Activated CD4-positive, CD25-positive, alpha-beta regulatory T cell treated with anti-CD3 and anti-CD28 coated beads, Interleukin-2, amount 50 U/mL, for 16 hours (primary cell): ENCODE measurements around the gene ADAT3.

Experiments
- DNase-seq: peaks from one replicate; pipeline ENCODE4 v3.0.0-alpha.2; 2020; ENCODE audit warnings: low read depth, low spot score

The ADAT3 gene

GRCh38 chr19:1905110-1905862 lies at the start of gene ADAT3, which contains the start of gene SCAMP4:
ADAT3 (plus strand) TSS chr19:1905399; CDS start chr19:1912048, 6,649 bp downstream.
SCAMP4 (plus strand) TSS chr19:1905399; CDS start chr19:1915020, 9,621 bp downstream.
- peak; percentile 94 for DNase-seq

GRCh38 chr19:1855828-1856255 lies 49.4 kb upstream of the ADAT3 start:
- DNase-seq, result no peak

GRCh38 chr19:1856345-1856697 lies 48.9 kb upstream of the ADAT3 start:
- no peak for DNase-seq

DNA sequence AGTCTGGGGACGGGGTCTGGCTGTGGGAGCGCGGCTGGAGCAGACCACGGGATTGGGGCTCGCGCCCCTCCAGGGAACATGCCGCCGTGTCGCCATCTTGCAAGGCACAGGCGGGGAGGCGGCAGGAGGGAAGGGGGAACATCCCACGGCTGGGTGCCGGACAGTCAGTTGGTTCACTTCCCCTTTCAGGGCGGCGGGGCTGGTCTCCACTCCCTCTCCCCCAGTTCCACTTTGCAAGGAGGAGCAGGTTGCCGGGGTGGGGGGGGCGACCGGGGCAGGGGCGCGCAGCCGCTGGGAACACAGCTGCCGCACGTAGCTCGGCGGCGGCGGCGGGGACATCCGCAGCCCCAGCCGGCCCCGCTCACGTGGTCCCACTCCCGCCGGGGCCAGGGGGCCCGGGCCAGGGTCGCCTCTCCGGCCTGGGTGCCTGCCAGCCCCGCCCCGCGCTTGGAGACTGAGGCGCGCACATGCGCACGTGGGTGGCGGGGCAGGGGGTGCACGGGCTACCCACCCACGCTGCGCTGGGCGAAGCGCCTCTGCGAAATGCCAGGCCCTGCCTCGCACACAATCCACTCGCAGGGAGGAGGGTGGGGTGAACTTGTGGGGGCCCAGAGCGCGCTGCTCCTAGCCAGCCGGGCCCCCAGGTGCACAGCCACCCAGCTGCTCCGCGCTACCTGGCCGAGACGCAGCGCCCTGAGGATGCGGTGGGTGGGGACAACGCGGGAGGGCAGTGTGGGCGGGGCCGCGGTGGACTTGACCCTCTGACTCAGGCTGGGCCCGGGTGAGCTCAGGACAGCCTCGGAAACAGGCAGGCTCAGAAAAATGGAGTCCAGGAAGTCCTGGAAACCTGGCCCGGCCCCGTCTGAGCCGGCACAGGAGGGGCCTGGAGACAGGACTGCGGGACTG lies 48.2 kb upstream of the ADAT3 start:
- DNase-seq, result no peak

GRCh38 chr19:1857648-1858326 lies 47.4 kb upstream of the ADAT3 start:
- no peak for DNase-seq

DNA sequence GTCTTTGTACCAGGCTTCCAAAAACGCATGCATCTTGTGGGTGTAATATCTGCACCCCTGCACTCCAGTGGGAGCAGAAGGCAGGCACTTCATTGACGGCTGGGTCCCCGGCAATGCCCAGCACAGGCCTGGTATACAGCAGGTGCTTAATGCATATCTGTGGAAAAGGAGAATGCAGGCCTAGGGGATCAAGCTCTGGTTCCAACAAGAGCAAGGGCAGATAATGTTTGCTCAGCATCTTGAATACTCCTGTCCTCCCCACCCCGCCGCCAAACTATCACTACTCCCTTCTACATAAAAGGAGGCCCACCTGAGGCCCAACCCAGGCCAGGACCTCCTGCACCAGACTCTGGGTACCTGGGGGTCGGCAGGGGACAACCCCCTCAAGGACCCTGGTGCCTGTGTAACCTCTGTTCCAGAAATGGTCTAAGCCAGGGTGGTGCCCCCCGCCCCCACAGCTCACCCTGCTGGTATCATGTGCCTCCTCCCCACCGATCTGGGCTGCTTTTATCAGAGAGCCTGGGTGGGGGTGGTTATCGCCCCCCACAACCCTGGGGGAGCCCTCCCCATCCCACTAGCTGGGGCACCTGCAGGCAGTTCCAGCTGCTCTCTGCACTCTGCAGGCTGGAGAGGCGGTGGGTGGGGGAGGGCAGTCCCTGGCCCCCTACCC lies 46.7 kb upstream of the ADAT3 start:
- no peak for DNase-seq

- no peak for DNase-seq
These were observed 45.8 kb upstream of the ADAT3 start for GRCh38 chr19:1859331-1859781.

DNA sequence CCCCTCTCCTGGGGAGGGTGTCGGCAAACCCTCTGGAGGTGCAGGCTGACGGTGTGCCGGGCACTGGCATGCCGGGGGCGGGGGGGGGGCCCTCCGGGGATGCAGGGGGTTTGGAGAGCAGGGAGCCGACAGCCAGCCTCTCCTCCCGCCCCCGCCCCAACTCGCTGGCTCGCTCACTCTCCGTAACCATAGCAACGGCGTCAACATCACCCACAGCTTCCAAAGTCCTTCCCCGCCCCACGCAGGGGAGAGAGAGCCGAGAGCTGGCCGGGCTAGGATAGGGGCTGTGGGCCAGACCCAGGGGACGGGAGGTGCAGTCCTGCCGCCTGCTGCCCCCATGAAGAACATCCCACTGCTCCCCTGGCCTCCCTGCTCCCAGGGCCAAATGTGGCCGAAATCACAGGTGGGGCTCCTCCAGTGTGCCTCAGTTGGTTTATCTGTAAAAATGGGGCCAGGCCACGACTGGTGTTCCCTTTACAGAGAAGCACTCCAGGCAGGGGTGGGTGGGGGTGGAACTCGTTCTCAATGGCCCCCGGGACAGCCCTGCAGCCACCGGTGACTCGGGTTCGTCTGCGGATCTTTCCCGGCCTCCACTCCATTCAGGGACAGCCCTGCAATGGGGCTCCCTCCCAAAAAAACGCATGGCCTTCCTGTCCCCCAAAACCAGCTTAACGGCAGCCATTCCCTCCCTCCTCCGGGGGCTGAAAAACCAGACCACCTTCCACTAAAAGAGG lies 45.0 kb upstream of the ADAT3 start:
- DNase-seq, result no peak

- no peak for DNase-seq
These were observed 44.2 kb upstream of the ADAT3 start for GRCh38 chr19:1860821-1861598.

DNA sequence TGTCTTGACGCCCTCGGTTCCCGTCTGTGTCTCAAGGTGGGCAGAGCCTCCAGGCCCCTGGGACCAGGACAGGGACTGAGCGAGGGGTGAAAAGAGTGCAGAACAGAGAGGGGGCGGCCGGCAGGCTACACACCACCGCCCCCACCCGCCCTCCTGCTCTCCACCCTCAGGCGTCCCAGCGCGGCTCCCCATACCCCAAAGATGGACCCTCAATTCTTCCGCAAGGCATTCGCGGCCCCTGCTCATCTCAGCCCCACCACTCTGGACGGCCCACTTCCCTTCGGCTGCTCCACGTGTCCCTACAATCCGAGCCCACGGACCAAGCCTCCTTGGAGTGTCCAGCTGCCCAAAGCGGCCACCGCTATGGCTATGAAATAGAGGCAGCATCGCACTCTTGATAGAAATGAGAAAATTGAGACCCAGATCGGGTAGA lies 43.6 kb upstream of the ADAT3 start:
- no peak for DNase-seq

GRCh38 chr19:1862068-1862423 lies 43.2 kb upstream of the ADAT3 start:
- DNase-seq, result no peak

- peak; percentile 26 for DNase-seq
These were observed 42.5 kb upstream of the ADAT3 start for GRCh38 chr19:1862424-1863327.

GRCh38 chr19:1863328-1863637 lies 41.9 kb upstream of the ADAT3 start, which contains the start of gene KLF16:
KLF16 (minus strand) TSS chr19:1863579; CDS start chr19:1863497, 82 bp downstream.
- no peak for DNase-seq

GRCh38 chr19:1863638-1864479 lies 41.3 kb upstream of the ADAT3 start:
- peak; percentile 87 for DNase-seq

GRCh38 chr19:1864480-1865171 lies 40.6 kb upstream of the ADAT3 start:
- DNase-seq, result no peak

DNA sequence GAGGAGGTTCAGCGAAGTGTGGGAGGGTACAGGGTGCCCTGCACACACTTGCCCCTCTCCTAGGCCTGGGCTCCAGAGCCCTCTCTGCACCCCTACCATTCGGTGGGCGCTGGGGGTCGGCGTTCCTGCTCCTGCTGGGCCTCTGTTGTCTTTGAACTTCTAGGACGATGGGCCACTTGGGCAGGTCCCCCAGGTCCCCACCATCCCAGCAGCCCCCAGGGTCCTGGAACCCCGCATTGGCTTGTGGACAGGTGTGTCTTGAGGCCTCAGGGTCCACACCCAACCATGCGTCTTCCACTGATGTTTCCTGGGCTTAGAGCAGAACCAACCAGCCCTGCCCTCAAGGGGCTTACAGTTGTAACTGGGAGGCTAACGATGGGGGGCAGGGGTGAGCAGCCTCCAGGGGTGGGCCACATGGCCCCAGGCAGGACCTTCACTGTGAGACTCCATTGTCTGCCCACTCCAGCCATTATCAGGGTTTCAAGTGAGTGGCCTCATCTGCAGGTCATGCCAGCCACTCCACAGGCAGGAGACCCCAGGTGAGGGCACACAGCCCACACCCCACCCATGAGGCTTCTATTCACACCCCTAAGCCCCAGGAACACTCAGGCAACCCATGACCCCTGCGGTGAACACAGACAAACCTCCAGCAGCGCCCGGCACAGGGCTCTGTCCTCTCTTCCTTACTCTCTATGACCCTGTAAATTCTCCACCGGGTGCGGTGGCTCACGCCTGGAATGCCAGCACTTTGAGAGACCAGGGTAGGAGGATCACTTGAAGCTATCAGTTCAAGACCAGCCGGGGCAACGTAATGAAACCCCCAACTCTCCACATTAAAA lies 39.8 kb upstream of the ADAT3 start:
- DNase-seq, result no peak
